Ishikawa (cell line): ENCODE data around the gene EPHA8.

Source experiments
- CREB1 ChIP-seq: IDR thresholded peaks from 2 replicates; pipeline ENCODE4 v1.6.1; 2012; ENCODE audit warnings: low read depth
- NFIC ChIP-seq: IDR thresholded peaks from 2 replicates; pipeline ENCODE4 v1.6.1; 2012
- YY1 ChIP-seq: IDR thresholded peaks from 2 replicates; pipeline ENCODE4 v1.6.1; 2012; ENCODE audit warnings: low read depth

DNA sequence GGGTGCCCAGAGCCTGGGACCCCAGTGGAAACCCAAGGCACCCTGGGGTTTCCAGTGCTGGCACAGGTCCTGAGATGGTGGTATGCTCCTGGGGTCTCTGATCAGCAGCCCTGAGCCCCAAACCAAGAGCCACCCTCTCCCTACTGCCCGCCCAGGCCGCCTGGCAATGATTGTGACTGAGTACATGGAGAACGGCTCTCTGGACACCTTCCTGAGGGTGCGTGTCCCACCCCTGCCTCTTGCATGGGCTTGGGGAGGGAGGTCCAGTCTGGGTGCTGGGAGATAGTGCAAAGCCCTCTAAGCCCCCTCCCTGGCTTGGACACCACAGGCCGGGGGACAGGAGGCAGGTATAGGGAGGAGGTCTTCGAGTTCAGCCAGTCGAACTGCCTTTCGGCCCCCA lies 34.7 kb downstream of the EPHA8 start:
- TF ChIP-seq YY1 = no peak
- TF ChIP-seq NFIC = no peak
- TF ChIP-seq CREB1 = no peak
